C4-2B (cell line): Measurements from ENCODE around the gene KCTD16.

Experiments
- ZFX ChIP-seq: fragments of 450-650 bp; IDR thresholded peaks from 2 replicates; pipeline ENCODE4 v1.6.1; 2017
- TF ChIP-seq, protein P1 (sequence below): fragments of 450-650 bp; conservative IDR thresholded peaks from 2 replicates; pipeline ENCODE4 v1.5.1; 2017; ENCODE audit warnings: mild to moderate bottlenecking

DNA sequence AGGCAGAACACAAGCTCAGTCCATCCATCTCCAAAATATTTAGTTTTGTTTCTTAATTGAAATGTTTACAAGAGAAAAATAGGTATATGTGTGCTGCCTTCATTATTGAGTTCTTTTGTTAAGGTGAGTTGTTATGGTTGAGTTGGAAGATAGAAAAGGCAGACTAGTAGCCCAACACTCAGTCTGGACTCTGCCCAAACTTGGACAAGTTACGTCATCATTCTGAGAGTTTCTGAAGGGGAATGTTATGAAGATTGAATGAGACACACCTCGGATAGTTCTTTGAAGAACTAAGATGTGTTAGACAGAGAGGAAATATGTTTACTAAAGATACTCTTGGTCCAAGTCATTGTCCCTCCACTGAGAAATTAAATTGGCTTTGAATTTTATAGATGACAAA is 245.5 kb downstream of the KCTD16 start:
- TF ChIP-seq, protein P1, sequence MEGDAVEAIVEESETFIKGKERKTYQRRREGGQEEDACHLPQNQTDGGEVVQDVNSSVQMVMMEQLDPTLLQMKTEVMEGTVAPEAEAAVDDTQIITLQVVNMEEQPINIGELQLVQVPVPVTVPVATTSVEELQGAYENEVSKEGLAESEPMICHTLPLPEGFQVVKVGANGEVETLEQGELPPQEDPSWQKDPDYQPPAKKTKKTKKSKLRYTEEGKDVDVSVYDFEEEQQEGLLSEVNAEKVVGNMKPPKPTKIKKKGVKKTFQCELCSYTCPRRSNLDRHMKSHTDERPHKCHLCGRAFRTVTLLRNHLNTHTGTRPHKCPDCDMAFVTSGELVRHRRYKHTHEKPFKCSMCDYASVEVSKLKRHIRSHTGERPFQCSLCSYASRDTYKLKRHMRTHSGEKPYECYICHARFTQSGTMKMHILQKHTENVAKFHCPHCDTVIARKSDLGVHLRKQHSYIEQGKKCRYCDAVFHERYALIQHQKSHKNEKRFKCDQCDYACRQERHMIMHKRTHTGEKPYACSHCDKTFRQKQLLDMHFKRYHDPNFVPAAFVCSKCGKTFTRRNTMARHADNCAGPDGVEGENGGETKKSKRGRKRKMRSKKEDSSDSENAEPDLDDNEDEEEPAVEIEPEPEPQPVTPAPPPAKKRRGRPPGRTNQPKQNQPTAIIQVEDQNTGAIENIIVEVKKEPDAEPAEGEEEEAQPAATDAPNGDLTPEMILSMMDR: no peak
- TF ChIP-seq ZFX: no peak
